Upper lobe of left lung (tissue), 6 donors: ENCODE measurements around the gene ABCA12. TPM values are rescaled to one million over a fixed set of nuclear protein-coding genes. Genes with fewer than 3 reads are reported as not detected.

Experiments
- ATAC-seq, 2 donors: fragments of 200-7000 bp; cut with Tn5 transposase; one replicate each; pipeline ENCODE4 v1.9.1; 2022; ENCODE audit warnings: mild to moderate bottlenecking in 2 of 2, moderate library complexity in 2 of 2; ENCODE audit not compliant: low FRiP score in 2 of 2
- DNase-seq, 2 donors: peaks; one replicate each; pipeline ENCODE4 v3.0.0-alpha.2; 2019 to 2020
- H3K27ac ChIP-seq, 4 donors: fragments of 200-600 bp; sonication (generic); one replicate each; pipeline ENCODE4 v1.5.1; 2016 to 2019
- H3K27me3 ChIP-seq, 4 donors: fragments of 200-600 bp; sonication (generic); one replicate each; pipeline ENCODE4 v1.5.1; 2017 to 2019
- H3K36me3 ChIP-seq, 4 donors: fragments of 200-600 bp; sonication (generic); one replicate each; pipeline ENCODE4 v1.5.1; 2016 to 2019
- H3K4me1 ChIP-seq, 4 donors: fragments of 200-600 bp; sonication (generic); one replicate each; pipeline ENCODE4 v1.5.1; 2018 to 2019
- H3K4me3 ChIP-seq, 4 donors: fragments of 200-600 bp; sonication (generic); one replicate each; pipeline ENCODE4 v1.5.1; 2017 to 2019; ENCODE audit warnings: mild to moderate bottlenecking in 2 of 4, moderate library complexity in 1 of 4
- H3K9me3 ChIP-seq, 4 donors: fragments of 200-600 bp; sonication (generic); one replicate each; pipeline ENCODE4 v1.5.1; 2018 to 2019
- CTCF ChIP-seq, 6 experiments: fragments of 450-650 bp in 4 of 6; fragments of 200-600 bp in 2 of 6; sonication (generic) in 2 of 6; IDR thresholded peaks; one replicate each; pipeline ENCODE4 v1.5.1; 2016 to 2019; ENCODE audit warnings: antibody characterized with exemption in 6 of 6
- EP300 ChIP-seq, 4 donors: sonication (generic); formaldehyde crosslinking; IDR thresholded peaks; one replicate each; pipeline ENCODE4 v1.5.1; 2017; ENCODE audit warnings: antibody characterized with exemption in 4 of 4, control low read depth in 2 of 4
- POLR2A ChIP-seq, 4 donors: fragments of 450-650 bp; IDR thresholded peaks; one replicate each; pipeline ENCODE4 v1.5.1; 2016 to 2017; ENCODE audit warnings: antibody characterized with exemption in 4 of 4, mild to moderate bottlenecking in 2 of 4
- POLR2AphosphoS5 ChIP-seq, 2 donors: sonication (generic); formaldehyde crosslinking; IDR thresholded peaks; one replicate each; pipeline ENCODE4 v1.5.1; 2017; ENCODE audit warnings: antibody characterized with exemption in 2 of 2
- WGBS, 2 donors: methylation state at CpG; one replicate each; pipeline ENCODE4 v1.1.5; 2017 to 2018; 5-methylcytosine and 5-hydroxymethylcytosine counted together
- total RNA-seq, 6 donors: library from RNA; depleted of rRNA in 4 of 6; stranded (reverse); fragments of >200 nt in 4 of 6; gene quantifications; one replicate each; pipeline versions ENCODE4 v1.1.0 to v1.2.1, GENCODE V29; 2016 to 2021
- donor health status: DM: no; HTN: no; CAD: no; lungs with moderate emphysema.
- donor health status: DM: no; HTN: yes; CAD: no; lungs with severe emphysema.

ABCA12 gene
- total RNA-seq, 6 donors from 2014 or later: 0.03 to 0.44 (median 0.10) TPM; not detected in 3

GRCh38 chr2:214896274-214896673 lies 242.2 kb downstream of the ABCA12 start:
- DNase-seq (no peak), ATAC-seq (no peak)
- no peaks in the 10 kb centered on the region for H3K9me3 ChIP-seq
- WGBS, 2 donors: 73 to 75% methylated on average over 1 of the region's 1 CpG
- no peaks in the 10 kb centered on the region for H3K4me1 ChIP-seq
- H3K27ac ChIP-seq: no peak overlapping the region
- H3K36me3 ChIP-seq: no peaks in the 10 kb centered on the region
- no peak overlapping the region for H3K4me3 ChIP-seq
- TF ChIP-seq POLR2AphosphoS5 (IDR thresholded peaks at IDR 0.05): no peak
- TF ChIP-seq POLR2A (IDR thresholded peaks at IDR 0.05): no peak
- TF ChIP-seq CTCF (IDR thresholded peaks at IDR 0.05): no peak
- no peak for TF ChIP-seq EP300 (IDR thresholded peaks at IDR 0.05)
- no peaks in the 10 kb centered on the region for H3K27me3 ChIP-seq

- TF ChIP-seq EP300 (IDR thresholded peaks at IDR 0.05): no peak
- no peak for TF ChIP-seq POLR2AphosphoS5 (IDR thresholded peaks at IDR 0.05)
- no peak for TF ChIP-seq POLR2A (IDR thresholded peaks at IDR 0.05)
- no peak for TF ChIP-seq CTCF (IDR thresholded peaks at IDR 0.05)
- ATAC-seq (no peak), DNase-seq (no peak)
- no peaks in the 10 kb centered on the region for H3K4me1 ChIP-seq
- H3K36me3 ChIP-seq: no peaks in the 10 kb centered on the region
- no peak overlapping the region for H3K27ac ChIP-seq
- no peaks in the 10 kb centered on the region for H3K9me3 ChIP-seq
- no peaks in the 10 kb centered on the region for H3K27me3 ChIP-seq
- 88 to 94% methylated on average over 3 of the region's 3 CpGs for WGBS, 2 donors
- no peak overlapping the region for H3K4me3 ChIP-seq
These were observed 243.0 kb downstream of the ABCA12 start for GRCh38 chr2:214895469-214895868.

GRCh38 chr2:214889301-214889700 lies 249.1 kb downstream of the ABCA12 start:
- Histone ChIP-seq H3K36me3 (no peaks in the 10 kb centered on the region), H3K4me1 (no peaks in the 10 kb centered on the region), H3K27ac (no peak overlapping the region), H3K9me3 (no peaks in the 10 kb centered on the region), H3K4me3 (no peak overlapping the region), H3K27me3 (no peaks in the 10 kb centered on the region)
- ATAC-seq: no peak
- TF ChIP-seq POLR2AphosphoS5 (IDR thresholded peaks at IDR 0.05) (no peak), EP300 (IDR thresholded peaks at IDR 0.05) (no peak), POLR2A (IDR thresholded peaks at IDR 0.05) (no peak), CTCF (IDR thresholded peaks at IDR 0.05) (no peak)
- no peak for DNase-seq
- 69 to 83% methylated on average over 2 of the region's 2 CpGs for WGBS, 2 donors

- Histone ChIP-seq H3K4me1 (no peaks in the 10 kb centered on the region), H3K9me3 (no peaks in the 10 kb centered on the region), H3K4me3 (no peak overlapping the region), H3K36me3 (no peaks in the 10 kb centered on the region), H3K27me3 (no peaks in the 10 kb centered on the region), H3K27ac (no peak overlapping the region)
- TF ChIP-seq CTCF (IDR thresholded peaks at IDR 0.05): no peak
- TF ChIP-seq EP300 (IDR thresholded peaks at IDR 0.05): no peak
- TF ChIP-seq POLR2A (IDR thresholded peaks at IDR 0.05): no peak
- TF ChIP-seq POLR2AphosphoS5 (IDR thresholded peaks at IDR 0.05): no peak
- ATAC-seq: no peak
- 91% methylated on average over 6 of the region's 6 CpGs for WGBS, 2 donors
- no peak for DNase-seq
These were observed 256.7 kb downstream of the ABCA12 start for GRCh38 chr2:214881647-214882202.

Other genes starting within 250 kb of the ABCA12 start
- 10 to 100 TPM; 25.1 to 69.2 (median 56.6) TPM for gene ATIC, start 173.4 kb upstream of the ABCA12 start, total RNA-seq